GM21447 (cell line): Measurements from ENCODE around the gene PROC.
"Not testable (repeated sequence)": the region's sequence is repeated elsewhere in the genome, so short reads cannot be mapped to it uniquely, and the experiment has no call there.

ENCODE experiments used
- ATAC-seq: cut with Tn5 transposase; IDR thresholded peaks from one replicate; pipeline ENCODE4 v1.9.1; 2021; ENCODE audit not compliant: unreplicated experiment

Gene PROC

DNA sequence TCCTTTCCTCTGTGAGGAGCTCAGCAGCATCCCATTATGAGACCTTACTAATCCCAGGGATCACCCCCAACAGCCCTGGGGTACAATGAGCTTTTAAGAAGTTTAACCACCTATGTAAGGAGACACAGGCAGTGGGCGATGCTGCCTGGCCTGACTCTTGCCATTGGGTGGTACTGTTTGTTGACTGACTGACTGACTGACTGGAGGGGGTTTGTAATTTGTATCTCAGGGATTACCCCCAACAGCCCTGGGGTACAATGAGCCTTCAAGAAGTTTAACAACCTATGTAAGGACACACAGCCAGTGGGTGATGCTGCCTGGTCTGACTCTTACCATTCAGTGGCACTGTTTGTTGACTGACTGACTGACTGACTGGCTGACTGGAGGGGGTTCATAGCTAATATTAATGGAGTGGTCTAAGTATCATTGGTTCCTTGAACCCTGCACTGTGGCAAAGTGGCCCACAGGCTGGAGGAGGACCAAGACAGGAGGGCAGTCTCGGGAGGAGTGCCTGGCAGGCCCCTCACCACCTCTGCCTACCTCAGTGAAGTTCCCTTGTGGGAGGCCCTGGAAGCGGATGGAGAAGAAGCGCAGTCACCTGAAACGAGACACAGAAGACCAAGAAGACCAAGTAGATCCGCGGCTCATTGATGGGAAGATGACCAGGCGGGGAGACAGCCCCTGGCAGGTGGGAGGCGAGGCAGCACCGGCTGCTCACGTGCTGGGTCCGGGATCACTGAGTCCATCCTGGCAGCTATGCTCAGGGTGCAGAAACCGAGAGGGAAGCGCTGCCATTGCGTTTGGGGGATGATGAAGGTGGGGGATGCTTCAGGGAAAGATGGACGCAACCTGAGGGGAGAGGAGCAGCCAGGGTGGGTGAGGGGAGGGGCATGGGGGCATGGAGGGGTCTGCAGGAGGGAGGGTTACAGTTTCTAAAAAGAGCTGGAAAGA lies 7.6 kb downstream of the PROC start:
- ATAC-seq, result no peak

DNA sequence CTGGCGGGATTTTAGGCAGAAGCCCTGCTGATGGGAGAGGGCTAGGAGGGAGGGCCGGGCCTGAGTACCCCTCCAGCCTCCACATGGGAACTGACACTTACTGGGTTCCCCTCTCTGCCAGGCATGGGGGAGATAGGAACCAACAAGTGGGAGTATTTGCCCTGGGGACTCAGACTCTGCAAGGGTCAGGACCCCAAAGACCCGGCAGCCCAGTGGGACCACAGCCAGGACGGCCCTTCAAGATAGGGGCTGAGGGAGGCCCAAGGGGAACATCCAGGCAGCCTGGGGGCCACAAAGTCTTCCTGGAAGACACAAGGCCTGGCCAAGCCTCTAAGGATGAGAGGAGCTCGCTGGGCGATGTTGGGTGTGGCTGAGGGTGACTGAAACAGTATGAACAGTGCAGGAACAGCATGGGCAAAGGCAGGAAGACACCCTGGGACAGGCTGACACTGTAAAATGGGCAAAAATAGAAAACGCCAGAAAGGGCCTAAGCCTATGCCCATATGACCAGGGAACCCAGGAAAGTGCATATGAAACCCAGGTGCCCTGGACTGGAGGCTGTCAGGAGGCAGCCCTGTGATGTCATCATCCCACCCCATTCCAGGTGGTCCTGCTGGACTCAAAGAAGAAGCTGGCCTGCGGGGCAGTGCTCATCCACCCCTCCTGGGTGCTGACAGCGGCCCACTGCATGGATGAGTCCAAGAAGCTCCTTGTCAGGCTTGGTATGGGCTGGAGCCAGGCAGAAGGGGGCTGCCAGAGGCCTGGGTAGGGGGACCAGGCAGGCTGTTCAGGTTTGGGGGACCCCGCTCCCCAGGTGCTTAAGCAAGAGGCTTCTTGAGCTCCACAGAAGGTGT lies 8.5 kb downstream of the PROC start:
- no peak for ATAC-seq

DNA sequence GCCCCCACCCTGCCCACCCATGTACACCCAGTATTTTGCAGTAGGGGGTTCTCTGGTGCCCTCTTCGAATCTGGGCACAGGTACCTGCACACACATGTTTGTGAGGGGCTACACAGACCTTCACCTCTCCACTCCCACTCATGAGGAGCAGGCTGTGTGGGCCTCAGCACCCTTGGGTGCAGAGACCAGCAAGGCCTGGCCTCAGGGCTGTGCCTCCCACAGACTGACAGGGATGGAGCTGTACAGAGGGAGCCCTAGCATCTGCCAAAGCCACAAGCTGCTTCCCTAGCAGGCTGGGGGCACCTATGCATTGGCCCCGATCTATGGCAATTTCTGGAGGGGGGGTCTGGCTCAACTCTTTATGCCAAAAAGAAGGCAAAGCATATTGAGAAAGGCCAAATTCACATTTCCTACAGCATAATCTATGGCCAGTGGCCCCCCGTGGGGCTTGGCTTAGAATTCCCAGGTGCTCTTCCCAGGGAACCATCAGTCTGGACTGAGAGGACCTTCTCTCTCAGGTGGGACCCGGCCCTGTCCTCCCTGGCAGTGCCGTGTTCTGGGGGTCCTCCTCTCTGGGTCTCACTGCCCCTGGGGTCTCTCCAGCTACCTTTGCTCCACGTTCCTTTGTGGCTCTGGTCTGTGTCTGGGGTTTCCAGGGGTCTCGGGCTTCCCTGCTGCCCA lies 9.3 kb downstream of the PROC start:
- ATAC-seq, result no peak

DNA sequence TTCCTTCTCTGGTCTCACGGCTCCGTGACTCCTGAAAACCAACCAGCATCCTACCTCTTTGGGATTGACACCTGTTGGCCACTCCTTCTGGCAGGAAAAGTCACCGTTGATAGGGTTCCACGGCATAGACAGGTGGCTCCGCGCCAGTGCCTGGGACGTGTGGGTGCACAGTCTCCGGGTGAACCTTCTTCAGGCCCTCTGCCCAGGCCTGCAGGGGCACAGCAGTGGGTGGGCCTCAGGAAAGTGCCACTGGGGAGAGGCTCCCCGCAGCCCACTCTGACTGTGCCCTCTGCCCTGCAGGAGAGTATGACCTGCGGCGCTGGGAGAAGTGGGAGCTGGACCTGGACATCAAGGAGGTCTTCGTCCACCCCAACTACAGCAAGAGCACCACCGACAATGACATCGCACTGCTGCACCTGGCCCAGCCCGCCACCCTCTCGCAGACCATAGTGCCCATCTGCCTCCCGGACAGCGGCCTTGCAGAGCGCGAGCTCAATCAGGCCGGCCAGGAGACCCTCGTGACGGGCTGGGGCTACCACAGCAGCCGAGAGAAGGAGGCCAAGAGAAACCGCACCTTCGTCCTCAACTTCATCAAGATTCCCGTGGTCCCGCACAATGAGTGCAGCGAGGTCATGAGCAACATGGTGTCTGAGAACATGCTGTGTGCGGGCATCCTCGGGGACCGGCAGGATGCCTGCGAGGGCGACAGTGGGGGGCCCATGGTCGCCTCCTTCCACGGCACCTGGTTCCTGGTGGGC lies 10.0 kb downstream of the PROC start:
- ATAC-seq, result no peak

DNA sequence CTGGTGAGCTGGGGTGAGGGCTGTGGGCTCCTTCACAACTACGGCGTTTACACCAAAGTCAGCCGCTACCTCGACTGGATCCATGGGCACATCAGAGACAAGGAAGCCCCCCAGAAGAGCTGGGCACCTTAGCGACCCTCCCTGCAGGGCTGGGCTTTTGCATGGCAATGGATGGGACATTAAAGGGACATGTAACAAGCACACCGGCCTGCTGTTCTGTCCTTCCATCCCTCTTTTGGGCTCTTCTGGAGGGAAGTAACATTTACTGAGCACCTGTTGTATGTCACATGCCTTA lies 10.5 kb downstream of the PROC start:
- ATAC-seq, result no peak

DNA sequence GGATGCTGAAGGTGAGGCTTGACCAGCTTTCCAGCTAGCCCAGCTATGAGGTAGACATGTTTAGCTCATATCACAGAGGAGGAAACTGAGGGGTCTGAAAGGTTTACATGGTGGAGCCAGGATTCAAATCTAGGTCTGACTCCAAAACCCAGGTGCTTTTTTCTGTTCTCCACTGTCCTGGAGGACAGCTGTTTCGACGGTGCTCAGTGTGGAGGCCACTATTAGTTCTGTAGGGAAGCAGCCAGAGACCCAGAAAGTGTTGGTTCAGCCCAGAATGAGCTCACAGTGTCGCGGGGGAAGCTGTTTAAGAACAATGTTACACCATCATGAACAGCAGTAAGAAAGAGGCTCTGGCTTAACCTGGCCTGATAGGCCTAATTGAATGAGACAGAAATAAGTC lies 11.1 kb downstream of the PROC start:
- no peak for ATAC-seq

DNA sequence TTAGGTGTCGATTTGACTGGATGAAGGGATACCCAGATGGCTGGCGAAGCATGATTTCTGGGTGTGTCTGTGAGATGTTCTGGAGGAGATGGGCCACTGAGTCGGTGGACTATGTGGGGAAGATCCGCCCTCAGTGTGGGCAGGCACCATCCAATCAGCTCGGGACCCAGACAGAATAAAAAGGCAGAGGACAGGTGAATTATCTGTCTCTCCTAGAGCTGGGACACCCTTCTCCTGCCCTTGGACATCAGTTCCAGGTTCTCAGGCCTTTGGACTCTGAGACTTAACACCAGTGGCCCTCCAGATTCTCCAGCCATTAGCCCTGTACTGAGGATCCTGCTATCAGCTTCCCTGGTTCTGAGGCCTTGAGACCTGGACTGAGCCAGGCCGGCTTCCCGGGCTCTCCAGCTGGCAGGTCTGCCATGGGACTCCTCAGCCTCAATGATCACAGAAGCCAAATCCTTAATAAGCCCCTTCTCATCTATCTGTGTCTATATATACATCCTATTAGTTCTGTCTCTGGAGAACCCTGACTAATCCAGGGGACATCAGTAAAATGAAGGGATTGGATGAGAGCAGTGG lies 11.7 kb downstream of the PROC start:
- ATAC-seq, result no peak

DNA sequence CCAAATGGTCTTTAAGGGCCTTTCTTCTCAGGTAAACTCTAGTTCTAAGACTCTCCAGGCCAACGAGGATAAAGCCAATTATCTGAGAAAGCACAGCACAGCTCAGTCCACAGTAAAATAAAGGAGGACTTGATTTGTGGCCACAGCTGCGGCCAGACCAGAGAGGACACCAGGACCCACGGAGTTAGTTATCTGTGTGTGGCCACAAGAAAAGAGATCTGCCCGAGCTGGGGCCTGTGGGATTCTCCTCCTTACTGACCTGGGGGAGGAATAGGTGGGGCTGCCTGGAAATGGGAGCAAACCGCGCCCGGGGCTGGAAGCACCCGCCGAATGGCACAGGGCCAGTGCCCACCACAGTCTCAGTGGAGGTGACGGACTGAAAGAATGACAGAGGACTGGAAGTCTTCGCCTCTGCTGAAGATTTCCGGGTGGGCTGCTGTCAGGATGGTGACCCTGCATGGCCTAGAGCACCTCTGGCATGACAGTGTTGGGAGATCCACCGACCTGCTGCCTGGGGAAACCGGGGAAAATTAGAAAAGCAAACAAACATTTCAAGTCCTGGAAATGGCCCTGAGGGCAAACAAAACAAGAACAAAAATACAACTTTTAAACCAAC lies 13.3 kb downstream of the PROC start:
- no peak for ATAC-seq

DNA sequence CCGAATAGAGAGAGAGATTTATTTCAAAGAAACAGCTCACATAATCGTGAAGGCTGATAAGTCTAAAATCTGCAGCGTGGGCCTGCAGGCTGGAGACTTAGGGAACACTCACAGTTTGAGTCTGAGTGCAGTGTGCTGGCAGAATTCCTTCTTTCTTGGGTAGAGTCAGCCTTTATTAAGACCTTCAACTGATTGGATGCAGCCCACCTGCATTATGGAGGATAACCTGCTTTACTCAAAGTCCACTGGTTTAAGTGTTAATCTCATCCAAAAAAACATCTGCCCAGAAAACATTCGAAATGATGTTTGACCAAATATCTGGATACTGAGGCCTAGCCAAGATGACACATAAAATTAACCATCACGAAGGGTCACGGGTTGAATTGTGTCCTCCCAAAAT lies 16.3 kb downstream of the PROC start:
- no peak for ATAC-seq

DNA sequence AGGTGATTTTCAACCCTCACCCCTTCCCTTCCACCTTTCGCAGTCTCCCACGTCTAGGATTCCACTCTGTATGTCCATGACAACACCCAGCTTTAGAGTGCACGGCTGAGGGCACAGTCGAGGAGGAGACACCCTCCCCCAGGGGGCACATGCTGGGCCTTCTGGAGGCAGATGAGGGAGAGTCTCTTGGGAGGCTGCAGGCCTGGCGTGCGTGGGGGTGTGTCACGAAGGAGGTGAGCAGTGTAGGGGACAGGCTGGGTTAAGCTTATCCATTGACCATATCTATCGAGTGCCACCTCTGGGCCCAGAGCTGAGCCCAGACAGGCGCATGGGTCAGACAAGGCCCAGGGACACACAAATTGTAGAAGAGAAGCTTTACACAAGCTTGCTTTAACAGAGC lies 18.8 kb downstream of the PROC start:
- ATAC-seq, result no peak

DNA sequence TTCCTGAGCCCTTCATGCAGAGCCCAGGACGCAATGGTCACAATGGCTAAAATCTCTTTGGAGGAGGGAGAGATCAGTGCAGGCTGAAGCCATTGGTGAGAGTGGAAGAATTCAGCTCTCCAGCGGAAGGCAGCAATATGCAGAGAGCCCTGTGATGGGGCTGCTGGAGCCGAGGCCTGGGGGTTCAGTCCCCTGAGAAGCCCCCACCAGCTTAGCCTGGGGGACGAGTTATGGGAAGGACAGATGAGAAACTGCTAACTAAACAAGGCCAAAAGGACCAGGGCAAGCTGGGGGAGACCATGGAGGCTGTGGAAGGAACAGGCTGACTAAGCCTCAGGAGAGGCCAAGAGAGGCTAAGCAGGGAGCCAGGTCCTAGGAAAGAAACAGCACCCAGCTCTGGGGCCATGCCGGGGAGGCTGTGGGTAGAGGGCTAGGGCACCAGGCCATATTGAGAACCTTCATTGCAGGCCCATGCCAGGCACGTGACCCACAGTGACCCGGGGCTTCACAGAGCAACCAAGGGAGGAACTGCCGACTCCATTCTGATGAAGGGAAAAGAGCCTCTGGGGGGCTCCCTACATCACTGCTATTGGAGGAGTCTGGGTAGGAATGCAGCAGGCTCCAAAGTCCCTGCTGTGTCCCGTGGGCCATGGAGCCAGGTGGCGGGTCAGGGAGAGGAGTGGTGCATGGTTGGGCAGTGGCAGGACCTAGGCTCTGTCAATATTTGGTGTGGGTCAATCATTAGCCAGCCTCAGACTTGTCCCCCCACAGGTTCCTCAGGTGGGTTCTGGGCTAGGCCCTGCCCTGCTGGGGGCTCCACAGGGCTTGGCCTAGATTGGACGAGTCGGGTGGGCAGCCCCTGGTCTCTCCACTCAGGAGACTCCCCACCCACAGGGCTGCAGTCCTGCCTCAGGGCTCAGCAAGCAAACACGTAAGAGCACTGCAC lies 19.8 kb downstream of the PROC start:
- ATAC-seq, result no peak

DNA sequence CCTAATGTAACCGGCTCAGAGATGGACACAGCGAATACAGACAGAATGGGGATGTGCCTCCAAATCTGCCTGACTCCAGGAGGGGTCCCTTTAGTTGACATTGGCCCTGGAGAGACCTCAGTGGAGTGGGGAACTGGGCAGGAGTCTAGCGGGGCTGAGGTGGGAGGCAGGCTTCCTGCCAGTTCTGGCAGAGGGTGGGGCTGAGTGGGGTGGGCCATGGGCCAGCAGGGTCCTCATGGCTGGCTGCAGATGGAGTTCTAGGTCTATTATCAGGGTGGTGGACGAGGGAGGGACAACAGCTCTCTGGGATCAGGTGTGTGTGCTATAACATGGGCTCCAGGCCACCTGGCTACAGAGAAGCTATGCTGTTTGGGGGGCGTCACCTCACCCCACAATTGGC lies 21.1 kb downstream of the PROC start:
- no peak for ATAC-seq

DNA sequence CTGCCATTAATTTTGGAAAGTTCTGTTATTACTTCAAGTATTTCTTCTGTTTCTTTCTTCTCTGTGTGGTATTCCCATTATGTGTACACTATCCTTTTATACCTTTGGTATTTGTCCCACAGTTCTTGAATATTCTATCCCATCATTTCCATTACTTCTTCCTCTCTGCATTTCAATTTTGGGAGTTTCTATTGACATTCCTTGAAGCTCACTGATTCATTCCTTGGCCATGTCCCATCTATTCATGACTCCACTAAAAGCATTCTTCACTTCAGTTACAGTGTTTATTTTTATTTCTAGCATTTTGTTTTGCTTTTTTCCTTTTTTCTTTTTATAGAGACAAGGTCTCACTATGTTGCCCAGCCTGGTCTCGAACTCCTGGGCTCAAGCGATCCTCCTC lies 30.3 kb downstream of the PROC start:
- no peak for ATAC-seq

DNA sequence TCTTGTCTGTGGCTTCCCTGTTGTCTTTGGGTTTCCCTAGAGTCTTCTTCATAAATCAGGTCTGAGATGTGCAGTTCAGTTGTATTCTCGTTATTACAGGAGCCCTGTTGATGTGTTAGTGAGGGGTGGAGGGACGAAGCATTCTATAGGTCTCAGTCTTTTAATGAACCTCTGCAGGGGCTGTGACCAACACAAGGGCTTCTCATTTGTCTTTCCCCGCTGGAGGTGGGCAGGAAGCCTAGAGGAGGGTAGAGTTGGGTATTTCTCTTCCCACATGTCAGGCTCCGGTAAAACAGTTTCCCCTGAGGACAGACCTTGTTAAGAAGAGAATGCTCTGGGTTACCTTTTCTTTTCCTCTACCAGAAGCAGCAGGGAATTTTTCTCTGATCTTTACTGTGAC lies 31.2 kb downstream of the PROC start:
- ATAC-seq, result no peak

DNA sequence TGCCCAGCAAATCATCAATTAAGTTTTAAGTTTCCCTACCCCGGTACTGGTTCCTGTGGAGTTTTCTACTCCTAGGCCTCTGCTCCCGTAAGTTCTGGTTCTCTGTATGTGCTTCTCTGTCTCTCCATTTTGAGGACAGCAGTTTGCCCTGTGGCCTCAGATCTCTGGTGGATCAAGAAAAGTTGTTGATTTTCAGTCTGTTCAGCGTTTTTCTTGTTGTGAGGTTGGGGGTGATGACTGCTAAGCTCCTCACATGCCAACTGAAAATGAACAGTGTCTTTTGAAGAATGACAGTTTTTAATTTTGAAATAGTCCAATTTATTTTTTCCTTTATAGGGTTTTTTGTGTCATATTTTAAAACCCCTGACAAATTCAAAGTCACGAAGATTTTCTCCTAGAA lies 31.7 kb downstream of the PROC start:
- ATAC-seq, result no peak

DNA sequence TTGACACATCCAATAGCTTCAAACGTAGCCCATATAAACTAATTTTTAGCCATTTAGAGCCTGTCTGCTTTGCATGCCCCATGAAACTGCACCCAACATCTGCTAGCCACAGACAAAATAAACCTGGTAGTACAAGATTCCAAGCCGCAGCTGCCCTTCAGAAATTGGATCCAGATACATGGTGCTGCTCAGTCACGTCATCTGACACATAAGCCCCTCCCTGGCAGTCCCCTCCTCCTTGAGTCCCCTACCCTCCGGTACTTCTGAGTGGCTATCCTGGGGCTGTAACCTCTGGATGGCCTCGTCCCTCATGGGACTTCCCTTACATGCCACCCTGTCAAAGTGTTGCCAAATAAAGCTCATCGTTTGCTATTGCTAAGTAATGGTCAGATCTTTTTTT lies 33.8 kb downstream of the PROC start:
- ATAC-seq, result no peak

DNA sequence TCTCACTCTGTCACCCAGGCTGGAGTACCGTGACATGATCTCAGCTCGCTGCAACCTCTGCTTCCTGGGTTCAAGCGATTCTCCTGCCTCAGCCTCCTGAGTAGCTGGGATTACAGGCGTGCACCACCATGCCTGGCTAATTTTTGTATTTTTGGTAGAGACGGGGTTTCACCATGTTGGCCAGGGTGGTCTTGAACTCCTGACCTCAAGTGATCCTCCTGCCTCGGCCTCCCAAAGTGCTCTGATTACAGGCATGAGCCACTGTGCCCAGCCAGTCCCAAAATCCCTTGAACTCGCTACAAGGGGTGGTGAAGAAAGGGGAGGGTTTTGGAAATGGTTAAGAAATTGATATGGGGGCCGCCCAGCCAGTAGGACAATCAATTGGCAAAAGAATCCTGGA lies 34.2 kb downstream of the PROC start:
- not testable (repeated sequence) for ATAC-seq

DNA sequence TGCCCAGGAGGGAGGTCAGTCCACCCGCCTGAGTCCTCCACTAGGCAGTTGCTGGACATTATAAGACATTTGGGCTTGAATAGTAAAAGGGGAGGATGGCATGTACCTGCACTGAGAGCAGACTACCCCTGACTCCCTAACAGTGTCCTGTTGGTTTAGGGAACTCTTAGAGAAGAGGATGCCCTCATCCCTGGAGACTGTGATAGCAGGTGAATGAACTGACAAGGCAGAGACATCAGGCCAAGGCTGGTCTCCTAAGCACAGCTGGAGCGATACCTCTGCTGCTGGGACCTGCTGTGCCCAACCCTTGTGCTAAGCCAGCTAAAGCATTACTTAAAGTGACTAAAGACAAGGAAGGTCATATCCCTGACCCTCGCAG lies 34.8 kb downstream of the PROC start:
- ATAC-seq, result no peak
